Endodermal cell (in vitro differentiated cells): ENCODE measurements around the gene KCNK16. TPM values are rescaled to one million over a fixed set of nuclear protein-coding genes. Genes with fewer than 3 reads are reported as not detected.

Experiments used
- DNase-seq: peaks from one replicate; pipeline ENCODE4 v3.0.0-alpha.2; 2017
- H3K27ac ChIP-seq: 2 replicates; pipeline ENCODE4 v1.5.1; 2013; ENCODE audit warnings: mild to moderate bottlenecking, low read depth, low read length, moderate library complexity
- H3K27me3 ChIP-seq: 2 replicates; pipeline ENCODE4 v1.6.1; 2013; ENCODE audit warnings: mild to moderate bottlenecking, low read length, moderate library complexity; ENCODE audit not compliant: insufficient read depth, control insufficient read depth, poor library complexity, severe bottlenecking
- H3K36me3 ChIP-seq: 2 replicates; pipeline ENCODE4 v1.7.0; 2013; ENCODE audit warnings: mild to moderate bottlenecking, low read length, moderate library complexity; ENCODE audit not compliant: control insufficient read depth, insufficient read depth
- H3K4me1 ChIP-seq: one replicate; pipeline ENCODE4 v1.7.0; 2013; ENCODE audit warnings: low read length; ENCODE audit not compliant: control insufficient read depth, insufficient read depth
- H3K4me3 ChIP-seq: 2 replicates; pipeline ENCODE4 v1.5.1; 2013; ENCODE audit warnings: mild to moderate bottlenecking, low read length, moderate library complexity
- H3K9ac ChIP-seq: 2 replicates; pipeline ENCODE4 v1.6.1; 2013; ENCODE audit warnings: mild to moderate bottlenecking, low read length, moderate library complexity; ENCODE audit not compliant: poor library complexity, severe bottlenecking; ENCODE audit errors: extremely low read depth
- H3K9me3 ChIP-seq: 2 replicates; pipeline ENCODE4 v1.6.1; 2013; ENCODE audit warnings: mild to moderate bottlenecking, low read length, moderate library complexity; ENCODE audit not compliant: control insufficient read depth
- H3K27ac Mint-ChIP-seq: 2 replicates; pipeline ENCODE4 v1.8.0; 2020; ENCODE audit warnings: mixed read lengths
- H3K27me3 Mint-ChIP-seq: 2 replicates; pipeline ENCODE4 v1.8.0; 2021; ENCODE audit warnings: mild to moderate bottlenecking, mixed read lengths; ENCODE audit not compliant: insufficient read depth
- H3K36me3 Mint-ChIP-seq: 2 replicates; pipeline ENCODE4 v1.8.0; 2020; ENCODE audit warnings: low read depth, mixed read lengths
- H3K4me1 Mint-ChIP-seq: 2 replicates; pipeline ENCODE4 v1.8.0; 2020; ENCODE audit warnings: mixed read lengths
- H3K4me3 Mint-ChIP-seq: 2 replicates; pipeline ENCODE4 v1.8.0; 2020; ENCODE audit warnings: mild to moderate bottlenecking, moderate library complexity, mixed read lengths
- H3K9me3 Mint-ChIP-seq: 2 replicates; pipeline ENCODE4 v1.8.0; 2020; ENCODE audit warnings: mild to moderate bottlenecking, mixed read lengths
- CTCF ChIP-seq: fragments of 200-600 bp; sonication (generic); conservative IDR thresholded peaks from 2 replicates; pipeline ENCODE4 v1.5.0; 2021; ENCODE audit warnings: antibody characterized with exemption, mild to moderate bottlenecking
- WGBS, 2 experiments: methylation state at CpG; one replicate each; pipeline versions ENCODE4 v1.1.5 to v1.1.7; 2013; ENCODE audit warnings: missing lambda C conversion rate in 2 of 2, mixed read lengths in 1 of 2; ENCODE audit not compliant: insufficient coverage in 1 of 2, insufficient read length in 1 of 2; 5-methylcytosine and 5-hydroxymethylcytosine counted together
- total RNA-seq, 2 donors: library from RNA; stranded (reverse); fragmentation: NEBNext Ultra II Directional in 1 of 2; extraction: Animal tissue kit (Norgen Biotek cat#: 25700) in 1 of 2; gene quantifications; 2 replicates in 1 of 2; 3 replicates in 1 of 2; pipeline ENCODE4 v1.2.1, GENCODE V29; 2021

KCNK16 gene
- total RNA-seq, 2 donors from 2014 or later, result not detected

GRCh38 chr6:39342692-39343395 is 20.3 kb upstream of the KCNK16 start:
- Mint-ChIP-seq H3K36me3 (no peaks in the 10 kb centered on the region), H3K9me3 (no peaks in the 10 kb centered on the region)

GRCh38 chr6:39341937-39342336 is 19.4 kb upstream of the KCNK16 start:
- H3K4me3 ChIP-seq, result no peak overlapping the region
- no peak for DNase-seq
- H3K27me3 ChIP-seq, result no peaks in the 10 kb centered on the region
- Mint-ChIP-seq H3K4me1 (peaks cover 32% of the 10 kb centered on the region), H3K9me3 (no peaks in the 10 kb centered on the region), H3K27ac (no peak overlapping the region), H3K36me3 (no peaks in the 10 kb centered on the region), H3K4me3 (no peak overlapping the region), H3K27me3 (peaks cover 1% of the 10 kb centered on the region)
- no peak overlapping the region for H3K27ac ChIP-seq
- 97% methylated on average over 5 of the region's 5 CpGs; no CpG with 5 or more reads in 1 of the 2 experiments for WGBS, 2 experiments
- peaks cover 13% of the 10 kb centered on the region for H3K4me1 ChIP-seq
- no peak overlapping the region for H3K9ac ChIP-seq
- no peaks in the 10 kb centered on the region for H3K36me3 ChIP-seq
- no peak for TF ChIP-seq CTCF
- H3K9me3 ChIP-seq, result no peaks in the 10 kb centered on the region

More at GRCh38 chr6:39342692-39343395, 20.3 kb upstream of the KCNK16 start:
- H3K9me3 ChIP-seq, result no peaks in the 10 kb centered on the region
- no peaks in the 10 kb centered on the region for H3K27me3 ChIP-seq
- H3K36me3 ChIP-seq, result no peaks in the 10 kb centered on the region
- no peak overlapping the region for H3K4me3 Mint-ChIP-seq
- no peak overlapping the region for H3K27ac Mint-ChIP-seq
- no peak for DNase-seq
- no peak overlapping the region for H3K27ac ChIP-seq
- no peak overlapping the region for H3K9ac ChIP-seq
- no peak overlapping the region for H3K4me3 ChIP-seq
- TF ChIP-seq CTCF, result no peak
- H3K4me1 ChIP-seq, result peaks cover 13% of the 10 kb centered on the region
- 90 to 93% methylated on average over 4 to 14 of the region's 14 CpGs for WGBS, 2 experiments
- H3K4me1 Mint-ChIP-seq, result peaks cover 32% of the 10 kb centered on the region
- H3K27me3 Mint-ChIP-seq, result no peaks in the 10 kb centered on the region

- Mint-ChIP-seq H3K9me3 (no peaks in the 10 kb centered on the region), H3K4me3 (no peak overlapping the region), H3K27ac (no peak overlapping the region), H3K27me3 (peaks cover 1% of the 10 kb centered on the region), H3K36me3 (no peaks in the 10 kb centered on the region), H3K4me1 (peaks cover 32% of the 10 kb centered on the region)
- DNase-seq, result no peak
- H3K27ac ChIP-seq, result no peak overlapping the region
- H3K27me3 ChIP-seq, result no peaks in the 10 kb centered on the region
- no peak overlapping the region for H3K9ac ChIP-seq
- H3K9me3 ChIP-seq, result no peaks in the 10 kb centered on the region
- no peak for TF ChIP-seq CTCF
- H3K4me1 ChIP-seq, result peaks cover 13% of the 10 kb centered on the region
- WGBS, 2 experiments, result 87 to 93% methylated on average over 3 of the region's 3 CpGs
- H3K36me3 ChIP-seq, result no peaks in the 10 kb centered on the region
- no peak overlapping the region for H3K4me3 ChIP-seq
Measured at GRCh38 chr6:39341352-39341751, 18.9 kb upstream of the KCNK16 start.
